Activated CD4-positive, alpha-beta T cell treated with anti-CD3 and anti-CD28 coated beads, Interleukin-2, amount 50 U/mL, for 16 hours (primary cell): ENCODE results near the gene CSK.

Source experiments
- DNase-seq: peaks from one replicate; pipeline ENCODE4 v3.0.0-alpha.2; 2020

Gene CSK

GRCh38 chr15:74802862-74803447 lies 21.1 kb downstream of the CSK start:
- no peak for DNase-seq

DNA sequence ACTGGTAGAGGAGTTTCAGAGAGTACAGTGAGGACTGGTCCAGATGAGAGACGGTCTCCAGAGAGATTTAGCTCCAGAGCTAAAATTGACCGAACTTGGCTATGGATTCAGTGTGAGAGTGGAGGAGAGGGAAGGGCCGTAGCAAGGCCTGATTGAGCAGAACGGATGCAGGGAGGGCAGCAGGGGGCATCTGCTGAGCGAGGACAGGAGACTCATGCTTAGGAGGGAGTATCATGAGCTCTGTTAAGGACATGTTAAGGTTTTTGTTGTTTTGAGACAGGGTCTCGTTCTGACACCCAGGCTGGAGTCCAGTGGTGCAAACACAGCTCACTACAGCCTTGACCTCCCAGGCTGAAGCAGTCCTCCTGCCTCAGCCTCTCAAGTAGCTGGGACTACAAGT lies 23.1 kb downstream of the CSK start:
- DNase-seq: no peak

DNA sequence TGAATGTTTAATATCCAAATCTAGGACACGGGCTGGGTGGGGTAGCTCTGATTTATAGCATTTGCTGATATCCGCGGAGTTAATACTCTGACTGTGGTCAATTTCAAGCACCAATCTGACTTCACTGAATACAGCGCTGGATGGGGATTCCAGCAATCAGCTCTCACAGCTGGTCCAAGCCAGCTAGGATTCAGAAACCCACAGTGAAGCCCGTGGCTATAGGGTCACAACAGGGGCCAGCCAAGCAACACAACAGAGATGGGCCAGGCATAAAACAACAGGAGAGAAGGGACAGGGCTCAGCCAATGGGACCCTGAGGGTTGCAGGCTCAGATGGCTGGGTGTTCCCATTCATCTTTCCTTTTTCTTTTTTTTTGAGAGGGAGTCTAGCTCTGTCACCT lies 25.4 kb downstream of the CSK start:
- DNase-seq: no peak

DNA sequence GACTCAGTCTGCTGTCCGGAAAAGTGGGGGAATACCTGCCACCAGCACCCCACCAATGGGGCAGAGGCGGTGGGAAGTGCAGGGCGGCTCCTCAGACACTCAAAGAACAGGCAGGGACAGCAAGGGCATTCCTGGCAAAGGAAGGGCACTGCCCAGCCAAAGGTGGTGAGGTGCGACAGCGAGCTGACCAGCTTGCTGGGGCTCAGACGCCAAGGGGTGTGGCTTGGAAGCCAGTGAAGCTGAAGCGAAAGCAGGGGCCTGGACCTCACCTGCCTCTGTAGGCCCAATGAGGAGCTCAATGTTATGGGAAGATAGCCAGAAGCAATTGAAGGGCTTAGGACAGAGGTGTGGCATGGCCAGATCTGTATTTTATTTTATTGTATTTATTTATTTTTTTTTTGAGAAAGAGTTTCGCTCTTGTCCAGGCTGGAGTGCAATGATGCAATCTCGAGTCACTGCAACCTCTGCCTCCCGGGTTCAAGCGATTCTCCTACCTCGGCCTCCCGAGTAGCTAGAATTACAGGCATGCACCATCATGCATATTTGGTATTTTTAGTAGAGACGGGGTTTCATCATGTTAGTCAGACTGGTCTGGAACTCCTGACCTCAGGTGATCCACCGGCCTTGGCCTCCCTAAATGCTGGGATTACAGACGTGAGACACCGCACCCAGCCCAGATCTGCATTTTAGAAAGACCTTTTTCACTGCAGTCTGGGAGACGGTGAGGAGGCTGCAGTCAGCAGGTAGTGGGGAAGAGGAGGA lies 26.4 kb downstream of the CSK start:
- DNase-seq: no peak

GRCh38 chr15:74808840-74809229 lies 27.0 kb downstream of the CSK start:
- DNase-seq: no peak

- no peak for DNase-seq
These were observed 27.4 kb downstream of the CSK start for GRCh38 chr15:74809242-74809641.

GRCh38 chr15:74809956-74810355 lies 28.1 kb downstream of the CSK start:
- DNase-seq: no peak

DNA sequence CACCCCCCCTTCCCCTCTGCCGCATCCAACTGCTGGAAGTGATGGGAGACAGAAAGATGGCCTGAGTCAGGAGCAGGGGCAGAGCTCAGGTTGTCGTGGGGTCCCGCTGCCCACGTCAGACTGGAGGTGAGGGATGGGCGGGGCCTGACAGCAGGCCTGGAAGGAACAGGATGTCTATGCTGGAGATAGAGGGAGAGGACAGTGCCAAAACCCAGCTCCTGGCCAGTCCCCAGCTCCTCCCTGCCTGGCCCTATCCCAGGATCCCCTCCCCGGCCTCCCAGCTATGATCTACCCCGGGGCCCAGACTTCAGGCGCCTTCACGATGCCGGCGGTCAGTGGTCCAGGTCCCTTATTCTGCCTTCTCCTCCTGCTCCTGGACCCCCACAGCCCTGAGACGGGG lies 30.7 kb downstream of the CSK start, which contains the start of gene LMAN1L:
Gene LMAN1L (plus strand): TSS at position 303 of the 400 bp plus-strand sequence. CDS start 20 bp downstream, at position 323.
- DNase-seq: no peak

DNA sequence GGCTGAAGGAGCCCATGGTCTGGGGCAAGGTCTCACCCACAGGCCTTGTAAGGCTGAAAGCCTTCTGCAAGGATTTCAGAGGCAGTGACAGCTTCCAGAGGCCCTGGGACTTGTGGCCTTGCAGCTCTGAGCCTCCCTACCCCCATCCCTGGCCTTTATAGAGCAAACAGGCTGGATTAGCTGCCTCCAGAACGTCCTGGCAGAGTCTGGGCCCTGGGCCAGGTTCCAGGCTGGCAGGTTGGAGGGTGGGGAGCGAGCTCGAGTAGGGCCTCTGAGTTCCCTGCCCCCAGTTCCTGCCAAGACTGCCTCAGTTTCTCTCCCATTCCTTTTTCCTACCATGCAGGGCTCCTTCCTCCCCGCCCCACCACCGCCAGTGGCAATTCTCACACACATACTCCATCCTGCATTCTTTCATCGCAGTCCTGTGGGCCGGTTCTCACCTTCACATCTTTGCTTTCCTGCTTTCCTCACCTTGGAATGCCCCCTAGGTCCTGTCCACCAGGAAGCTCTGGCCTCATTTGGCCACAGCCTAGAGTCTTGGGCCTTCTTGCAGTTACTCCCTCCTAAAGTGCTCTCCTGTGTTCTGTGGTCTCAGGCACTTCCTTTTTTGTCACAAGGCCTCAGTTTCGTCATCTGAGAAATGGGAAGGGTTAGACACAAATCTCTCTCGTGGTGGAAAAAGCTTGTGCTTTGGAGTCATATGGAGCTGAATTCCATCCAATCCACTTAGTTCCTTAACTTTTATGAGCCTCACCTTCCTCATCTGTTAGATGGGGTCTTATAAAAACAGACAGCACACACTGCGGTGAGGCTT lies 33.4 kb downstream of the CSK start:
- no peak for DNase-seq

GRCh38 chr15:74815961-74816360 lies 34.1 kb downstream of the CSK start:
- DNase-seq: no peak

- no peak for DNase-seq
These were observed 34.9 kb downstream of the CSK start for GRCh38 chr15:74816624-74817369.

DNA sequence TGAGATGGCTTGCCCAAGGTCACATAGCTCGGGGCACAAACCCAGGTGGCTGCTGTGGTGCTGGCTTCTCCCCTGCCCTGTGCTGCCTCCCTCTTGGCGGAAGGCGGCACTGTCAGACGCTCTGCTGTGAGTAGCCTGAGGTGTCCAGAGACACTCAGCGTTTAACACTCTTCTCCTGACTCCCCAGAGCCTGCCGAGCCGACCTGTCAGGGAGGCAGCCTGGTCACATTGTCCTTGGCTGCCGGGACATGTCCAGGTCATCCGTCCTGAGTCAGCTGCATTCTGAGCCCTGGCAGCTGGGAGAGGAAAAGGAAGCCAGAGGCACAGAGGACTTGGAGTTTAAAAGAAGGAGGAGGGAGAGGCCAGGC lies 35.5 kb downstream of the CSK start:
- no peak for DNase-seq

DNA sequence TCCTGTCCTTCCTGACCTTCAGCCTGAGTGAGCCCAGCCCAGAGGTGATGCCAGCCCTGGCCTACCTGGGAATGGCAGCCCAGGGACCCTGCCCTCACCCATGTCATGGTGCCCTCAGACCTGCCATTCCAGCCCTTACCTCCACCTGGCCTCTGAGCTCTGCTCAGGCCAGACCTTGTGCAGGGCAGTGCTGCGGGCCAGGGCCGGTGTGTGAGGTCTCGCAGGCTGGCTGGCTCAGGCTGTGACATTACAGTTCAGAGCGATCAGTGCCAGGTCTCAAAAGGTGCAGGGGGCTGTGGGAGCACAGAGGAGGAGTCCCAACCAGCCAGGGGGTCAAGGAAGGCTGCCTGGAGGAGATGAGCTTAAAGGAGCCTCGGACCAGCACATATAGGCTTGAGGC lies 38.2 kb downstream of the CSK start:
- DNase-seq: no peak

GRCh38 chr15:74821091-74821789 lies 39.4 kb downstream of the CSK start:
- DNase-seq: no peak

DNA sequence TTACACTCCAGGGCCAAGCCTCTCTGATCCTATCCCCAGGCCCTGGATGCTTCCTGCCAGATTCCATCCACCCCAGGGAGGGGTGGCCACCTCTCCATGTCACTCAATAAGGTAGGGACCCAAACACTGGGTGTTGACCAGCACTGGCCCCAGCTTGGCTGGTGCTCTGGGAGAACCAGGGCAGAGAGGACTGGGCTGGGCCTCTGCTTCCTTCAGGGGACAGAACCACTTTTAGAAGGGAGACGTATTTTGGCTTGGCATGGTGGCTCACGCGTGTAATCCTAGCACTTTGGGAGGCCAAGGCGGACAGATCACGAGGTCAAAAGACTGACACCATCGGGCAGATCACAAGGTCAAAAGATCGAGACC lies 39.9 kb downstream of the CSK start:
- DNase-seq: no peak

GRCh38 chr15:74822233-74822632 lies 40.4 kb downstream of the CSK start:
- DNase-seq: no peak

DNA sequence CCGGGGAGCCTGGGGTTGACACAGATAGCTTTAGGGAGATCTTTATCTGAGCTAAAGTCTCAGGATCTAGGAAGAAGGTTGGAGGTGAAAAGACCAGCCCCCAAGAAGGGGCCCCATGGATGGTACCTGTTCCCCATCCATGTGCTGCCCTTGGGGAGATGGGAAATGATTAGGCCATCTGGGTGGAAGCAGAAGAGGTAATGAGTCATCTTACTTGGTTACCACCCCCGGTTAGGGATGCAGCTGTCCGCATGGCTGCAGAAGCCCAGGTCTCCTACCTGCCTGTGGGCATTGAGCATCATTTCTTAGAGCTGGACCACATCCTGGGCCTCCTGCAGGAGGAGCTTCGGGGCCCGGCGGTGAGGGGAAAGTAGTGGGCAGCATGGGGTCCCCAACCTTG lies 41.4 kb downstream of the CSK start:
- DNase-seq: no peak

GRCh38 chr15:74824976-74825375 lies 43.1 kb downstream of the CSK start:
- no peak for DNase-seq

DNA sequence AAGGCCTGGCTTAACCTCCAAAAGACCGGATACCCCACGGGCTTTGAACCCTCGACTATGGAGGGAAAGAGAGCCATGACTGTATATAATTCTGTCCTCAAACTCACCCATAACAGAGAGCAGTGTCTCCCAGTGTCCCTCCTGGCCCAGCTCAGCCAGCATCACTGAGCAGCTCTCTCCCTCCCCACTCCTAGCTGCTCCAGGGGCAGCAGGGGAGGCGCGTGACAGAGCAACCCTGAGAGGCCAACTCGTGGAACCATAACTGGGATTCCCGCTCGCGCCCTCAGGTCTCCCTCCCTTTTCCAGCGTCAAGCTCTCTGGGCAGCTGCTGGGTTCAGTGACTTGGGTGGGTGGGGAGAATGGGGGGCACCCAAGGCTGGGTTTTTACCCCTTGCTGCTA lies 44.0 kb downstream of the CSK start:
- DNase-seq: no peak

DNA sequence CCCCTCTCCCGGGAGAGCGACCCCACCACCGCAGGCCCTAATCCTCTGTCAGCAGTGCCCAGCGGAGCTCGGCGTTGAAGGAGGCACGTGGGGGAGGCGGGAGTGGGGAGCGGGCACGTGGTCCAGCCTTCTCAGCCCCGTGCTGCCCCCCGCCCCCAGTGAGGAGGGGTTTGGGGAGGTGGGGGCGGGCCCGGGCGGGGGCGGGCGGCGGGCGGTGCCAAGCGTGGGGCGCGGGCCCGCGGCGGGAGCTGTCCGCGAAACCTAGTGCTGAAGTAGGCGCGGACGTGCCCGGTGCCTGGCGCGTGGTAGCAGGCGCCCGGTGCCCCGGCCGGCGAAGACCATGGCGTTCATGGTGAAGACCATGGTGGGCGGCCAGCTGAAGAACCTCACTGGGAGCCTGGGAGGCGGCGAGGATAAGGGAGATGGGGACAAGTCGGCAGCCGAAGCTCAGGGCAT lies 44.5 kb downstream of the CSK start, which contains the start of gene CPLX3:
Gene CPLX3 (plus strand): TSS at position 264 of the 456 bp plus-strand sequence. CDS start 77 bp downstream, at position 341.
- no peak for DNase-seq

DNA sequence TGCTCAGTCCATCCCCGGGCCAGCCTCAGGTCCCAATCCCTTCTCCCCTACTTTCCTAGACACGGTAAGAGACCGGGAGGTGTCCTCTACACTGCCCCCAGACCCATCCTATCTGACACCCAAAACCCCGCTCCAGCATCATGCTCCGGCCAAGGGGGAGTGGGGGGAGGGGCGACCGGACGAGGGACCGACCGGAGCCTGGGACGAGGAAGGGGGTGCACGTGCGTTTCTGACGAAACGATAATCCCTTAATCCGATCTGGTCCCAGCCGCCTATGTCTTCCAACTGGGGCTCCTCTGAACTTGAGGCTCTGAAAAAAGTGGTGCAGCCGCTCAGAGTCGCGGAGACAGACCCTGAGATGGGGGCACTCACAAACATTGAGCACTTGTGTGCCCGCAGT lies 45.0 kb downstream of the CSK start:
- no peak for DNase-seq

DNA sequence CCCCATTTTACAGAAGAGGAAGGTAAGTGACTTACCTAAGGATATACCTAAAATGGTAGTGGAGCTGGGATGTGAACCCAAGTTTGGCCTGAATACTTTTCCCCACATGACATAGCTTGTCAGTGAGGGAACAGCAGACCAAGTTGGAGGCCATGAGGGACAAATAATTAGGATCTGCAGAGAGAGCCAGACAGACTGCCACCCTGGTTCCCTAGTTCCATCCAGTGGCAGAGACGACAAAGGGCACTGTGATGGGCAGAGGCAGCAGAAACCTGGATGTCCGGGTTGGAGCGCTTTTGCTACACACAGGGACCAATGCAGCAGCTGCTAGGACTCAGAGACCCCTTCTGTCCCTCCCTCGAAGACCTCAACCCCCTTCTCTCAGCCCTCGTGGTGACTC lies 45.7 kb downstream of the CSK start:
- DNase-seq: no peak
